A549 treated with dexamethasone at 1 μM for 4 hours (cell line): Measurements from ENCODE around the gene RAB12. TPM values are rescaled to one million over a fixed set of nuclear protein-coding genes. Genes with fewer than 3 reads are reported as not detected.

ENCODE experiments used
- total RNA-seq: library from RNA; stranded (reverse); fragments of 200-300 nt; extraction: Qiagen RNA extraction; gene quantifications from 5 replicates; pipeline ENCODE4 v1.2.3, GENCODE V29; 2022

The RAB12 gene, protein sequence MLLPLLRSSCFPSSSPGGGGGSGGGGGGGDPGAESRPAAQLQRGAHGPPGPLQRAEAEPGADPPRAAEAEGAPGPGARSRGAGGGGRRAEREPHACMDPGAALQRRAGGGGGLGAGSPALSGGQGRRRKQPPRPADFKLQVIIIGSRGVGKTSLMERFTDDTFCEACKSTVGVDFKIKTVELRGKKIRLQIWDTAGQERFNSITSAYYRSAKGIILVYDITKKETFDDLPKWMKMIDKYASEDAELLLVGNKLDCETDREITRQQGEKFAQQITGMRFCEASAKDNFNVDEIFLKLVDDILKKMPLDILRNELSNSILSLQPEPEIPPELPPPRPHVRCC
- 24.1 to 30.6 TPM (median 25.2 TPM) in 5 replicates for total RNA-seq

GRCh38 chr18:8608795-8609658, at the start of gene RAB12:
TSS of gene RAB12 (plus strand) at chr18:8609437. CDS start at chr18:8609440, 3 bp downstream.

Other genes with a start within 250 kb of the RAB12 start
- 40.5 to 70.2 TPM (median 59.6 TPM) in 5 replicates for gene MTCL1, start 96.1 kb downstream of the RAB12 start, total RNA-seq